GM19193 (cell line): ENCODE data around the gene MGLL.

Experiments used
- POLR2A ChIP-seq: IDR thresholded peaks from 4 replicates; pipeline ENCODE4 v1.6.1; 2011; ENCODE audit not compliant: insufficient read depth, insufficient read length; ENCODE audit errors: extremely low read depth

MGLL gene

DNA sequence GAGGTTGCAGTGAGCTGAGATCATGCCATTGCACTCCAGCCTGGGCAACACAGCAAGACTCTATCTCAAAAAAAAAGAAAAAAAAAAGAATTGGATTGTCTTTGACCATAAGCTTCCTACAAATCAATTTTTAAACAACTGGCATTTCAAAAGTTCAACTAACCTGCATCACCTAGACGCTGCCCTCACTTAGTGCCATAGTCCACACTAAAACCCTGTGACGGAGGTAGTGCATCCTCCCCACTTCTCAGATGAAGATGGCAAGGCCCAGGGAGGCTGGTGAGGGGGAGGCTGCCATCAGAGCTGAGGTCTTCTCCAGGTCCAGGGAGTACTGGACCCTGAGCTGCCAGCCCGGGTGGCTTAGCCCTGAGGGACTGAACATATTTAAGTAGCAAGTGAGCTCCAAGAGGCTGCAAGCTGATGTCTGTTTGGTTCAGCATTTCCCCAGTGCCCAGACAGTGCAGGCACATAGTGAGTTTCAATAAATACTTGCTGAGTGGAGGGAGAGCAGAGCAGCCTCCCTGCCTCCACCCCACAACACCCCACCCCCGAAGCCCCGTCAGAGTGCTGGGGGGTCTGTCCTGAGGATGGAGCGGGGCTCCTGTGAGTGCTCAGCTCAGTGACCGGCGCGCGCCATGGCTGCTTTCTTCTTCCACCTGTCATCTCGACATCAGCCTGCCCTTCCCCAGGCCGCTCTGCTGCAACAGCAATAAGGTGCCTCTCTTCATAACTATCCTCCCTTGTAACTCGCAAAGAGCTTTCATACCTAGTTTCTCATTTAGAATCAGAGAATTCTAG lies 52.8 kb downstream of the MGLL start:
- no peak for TF ChIP-seq POLR2A

DNA sequence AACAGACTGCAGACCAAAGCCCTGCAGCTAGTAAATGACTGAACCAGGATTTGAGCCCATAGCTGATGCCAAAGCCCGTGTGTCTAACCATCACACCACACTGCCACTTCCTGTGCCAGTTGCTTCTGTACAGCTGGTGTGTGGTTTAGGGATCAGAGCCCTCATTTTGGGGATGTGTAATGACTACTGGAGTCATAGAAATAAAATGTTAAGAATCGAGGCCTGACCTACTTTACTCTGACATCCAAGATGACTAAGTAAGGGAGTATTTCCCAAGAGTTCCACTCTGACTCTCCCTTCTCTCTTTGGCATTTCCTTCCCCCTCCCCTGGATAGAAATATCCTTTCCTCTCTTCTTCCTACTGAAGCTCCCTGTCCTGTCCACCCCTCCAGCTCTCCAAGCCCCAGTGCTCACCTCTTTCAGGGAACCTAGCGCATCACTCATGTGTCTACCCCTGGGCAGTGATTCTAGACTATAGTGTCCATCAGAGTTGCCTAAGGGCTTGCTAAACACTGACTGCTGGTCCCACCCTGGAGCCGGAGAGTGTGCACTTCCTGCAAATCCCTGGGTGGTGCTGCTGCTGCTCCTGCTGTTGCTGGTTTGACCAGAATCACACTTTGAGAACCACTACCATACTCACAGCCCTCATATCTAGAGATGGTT lies 53.8 kb downstream of the MGLL start:
- TF ChIP-seq POLR2A, result no peak

DNA sequence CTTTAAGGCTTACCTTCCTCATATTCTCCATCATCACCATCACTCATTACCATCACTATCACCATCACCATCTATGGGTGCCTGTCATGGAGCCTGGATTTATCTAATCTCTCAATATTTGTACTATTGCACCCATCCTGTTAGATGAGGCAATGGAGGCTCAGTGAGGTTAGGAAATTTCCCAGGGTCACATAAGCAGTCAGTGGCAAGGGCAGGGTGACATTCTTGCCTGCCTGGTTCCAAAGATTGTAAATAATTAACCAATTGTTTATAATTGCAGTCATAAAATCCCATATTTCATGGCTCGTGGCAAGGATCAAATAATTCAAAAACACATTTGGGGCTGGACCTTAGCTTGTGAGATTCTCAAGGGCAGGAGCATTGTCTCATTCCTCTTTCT lies 55.2 kb downstream of the MGLL start:
- TF ChIP-seq POLR2A, result no peak

GRCh38 chr3:127765735-127766134 lies 56.6 kb downstream of the MGLL start:
- TF ChIP-seq POLR2A, result no peak

GRCh38 chr3:127764841-127765362 lies 57.4 kb downstream of the MGLL start:
- TF ChIP-seq POLR2A, result no peak

DNA sequence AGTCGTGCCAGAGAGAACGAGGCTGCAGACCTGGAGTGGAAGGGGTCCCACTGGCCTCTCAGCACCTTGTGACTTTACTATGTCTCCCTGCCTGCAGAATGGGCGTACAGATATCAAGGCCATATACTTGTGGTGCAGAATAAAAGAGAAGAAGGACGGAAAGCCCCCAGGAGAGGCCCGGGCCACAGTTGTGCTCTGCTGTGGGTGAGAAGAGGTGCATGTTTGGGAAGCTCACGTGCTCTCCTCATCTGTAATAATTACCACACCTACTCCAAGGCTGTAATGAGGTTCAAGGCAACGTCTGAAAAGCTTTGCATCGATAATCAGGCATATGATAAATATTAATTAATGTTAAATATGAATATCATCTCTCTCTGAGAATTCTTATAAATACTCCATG lies 58.0 kb downstream of the MGLL start:
- peak; percentile 30 for TF ChIP-seq POLR2A

- TF ChIP-seq POLR2A, result no peak
Measured at GRCh38 chr3:127763816-127764215, 58.5 kb downstream of the MGLL start.

GRCh38 chr3:127763337-127763736 lies 59.0 kb downstream of the MGLL start:
- TF ChIP-seq POLR2A, result no peak

DNA sequence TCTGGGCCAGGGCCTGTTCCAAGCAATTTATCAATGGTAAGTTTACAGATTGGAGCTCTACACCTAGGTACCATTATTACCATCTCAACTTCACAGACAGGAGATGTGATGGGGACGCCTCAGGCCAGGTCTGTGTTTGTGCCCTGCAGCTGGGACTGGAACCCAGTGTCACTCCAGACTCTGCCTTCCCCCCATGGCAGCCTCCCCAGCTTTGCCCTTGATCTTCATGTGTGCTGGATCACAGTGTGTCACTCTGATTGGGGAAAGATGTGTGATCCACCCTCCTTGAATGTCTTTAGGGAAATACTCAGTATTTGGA lies 59.6 kb downstream of the MGLL start:
- TF ChIP-seq POLR2A, result no peak

DNA sequence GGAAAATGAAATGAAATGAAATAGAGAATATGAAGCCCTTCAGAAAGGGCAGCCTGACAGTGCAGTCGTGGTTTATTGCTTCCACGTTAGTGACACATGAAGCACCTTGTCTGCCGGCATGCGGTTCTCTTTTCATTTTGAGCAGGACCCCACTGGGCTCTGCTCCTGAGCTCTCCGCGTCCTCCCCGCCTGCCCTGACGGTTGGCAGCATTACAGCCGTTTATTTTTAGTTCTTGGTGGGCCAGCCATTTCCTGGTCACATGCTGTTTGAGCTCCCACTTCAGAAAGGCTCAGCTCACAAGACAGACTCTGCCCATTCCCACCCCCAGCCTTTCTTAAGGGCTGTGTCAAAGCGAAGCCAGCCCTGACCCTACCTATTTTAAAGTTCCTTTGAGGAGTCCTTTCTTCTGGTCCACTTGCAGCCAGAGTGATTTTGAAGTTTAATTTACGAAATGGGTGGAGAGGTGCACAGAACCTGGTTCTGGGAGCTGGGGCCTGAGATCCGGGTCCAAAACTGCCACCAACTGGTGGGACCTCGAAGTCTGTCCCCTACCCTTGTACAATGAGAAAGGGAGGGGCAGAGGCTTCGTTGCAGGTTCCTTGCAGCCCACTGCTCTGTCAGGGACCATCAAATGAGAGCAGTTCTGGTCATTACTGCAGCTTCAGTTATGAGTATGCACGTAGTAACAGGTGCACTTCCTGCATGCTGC lies 60.1 kb downstream of the MGLL start:
- TF ChIP-seq POLR2A, result no peak

DNA sequence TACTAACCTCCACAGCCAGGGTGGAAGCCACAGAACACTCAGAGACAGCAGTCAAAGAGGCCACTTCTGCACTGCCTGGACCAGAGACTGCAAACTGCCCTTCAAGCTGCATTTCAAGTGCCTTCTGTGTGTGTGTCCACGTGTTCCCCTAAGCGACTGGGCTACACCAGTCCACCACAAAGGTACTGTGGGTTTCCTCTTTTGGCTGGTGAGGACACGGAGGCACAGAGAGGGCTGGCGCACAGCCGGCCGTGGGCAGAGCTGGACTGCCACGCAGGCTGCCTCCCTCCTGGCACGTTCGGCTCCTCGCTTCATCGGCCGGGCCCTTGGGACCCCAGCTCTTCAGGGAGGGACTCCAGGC lies 60.9 kb downstream of the MGLL start:
- TF ChIP-seq POLR2A, result peak; percentile 77

- TF ChIP-seq POLR2A, result no peak
Measured at GRCh38 chr3:127760791-127761440, 61.4 kb downstream of the MGLL start.

- peak; percentile 3 for TF ChIP-seq POLR2A
Measured at GRCh38 chr3:127760361-127760760, 62.0 kb downstream of the MGLL start.

DNA sequence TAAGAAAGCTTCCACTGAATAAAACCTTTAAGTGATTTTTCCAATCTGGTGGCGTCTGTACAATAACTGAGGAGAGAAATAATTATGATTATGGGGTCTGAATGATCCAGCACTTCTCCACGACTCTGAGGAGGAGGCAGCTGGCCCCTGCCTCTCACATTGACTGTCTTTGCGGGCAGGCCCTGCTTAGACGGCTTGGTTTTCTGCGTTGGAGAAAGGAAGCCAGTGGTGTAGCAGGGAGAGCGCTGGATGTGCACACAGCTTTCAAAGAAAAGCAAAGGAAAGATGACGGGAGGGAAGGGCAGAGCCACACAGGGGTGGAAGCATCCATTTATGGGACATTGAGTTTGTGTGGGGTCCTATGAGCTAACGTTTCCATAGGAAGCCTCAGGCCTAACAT lies 62.5 kb downstream of the MGLL start:
- no peak for TF ChIP-seq POLR2A

GRCh38 chr3:127758013-127758412 lies 64.3 kb downstream of the MGLL start:
- TF ChIP-seq POLR2A, result no peak
